Loucy (cell line): ENCODE results near the gene KCNH1.

Source experiments
- H2AFZ ChIP-seq: fragments of 200-600 bp; sonication (generic); 2 replicates; pipeline ENCODE4 v1.6.0; 2016; ENCODE audit warnings: antibody characterized with exemption, mild to moderate bottlenecking, low read length, moderate library complexity
- H3F3A ChIP-seq: fragments of 200-600 bp; 2 replicates; pipeline ENCODE4 v1.6.0; 2016; ENCODE audit warnings: antibody characterized with exemption, low read depth, mild to moderate bottlenecking
- H3K27me3 ChIP-seq: fragments of 200-600 bp; sonication (generic); 2 replicates; pipeline ENCODE4 v1.6.1; 2014; ENCODE audit warnings: low read length, mild to moderate bottlenecking; ENCODE audit not compliant: insufficient read depth, poor library complexity, severe bottlenecking
- H3K36me3 ChIP-seq: fragments of 200-600 bp; sonication (generic); 2 replicates; pipeline ENCODE4 v1.6.1; 2016; ENCODE audit warnings: low read length; ENCODE audit not compliant: insufficient read depth
- H3K4me1 ChIP-seq: fragments of 200-600 bp; sonication (generic); 2 replicates; pipeline ENCODE4 v1.5.1; 2014; ENCODE audit warnings: low read length, mild to moderate bottlenecking; ENCODE audit not compliant: insufficient read depth, poor library complexity, severe bottlenecking
- H3K4me2 ChIP-seq: fragments of 200-600 bp; sonication (generic); 2 replicates; pipeline ENCODE4 v1.6.0; 2014; ENCODE audit warnings: antibody characterized with exemption, low read length, low read depth, mild to moderate bottlenecking; ENCODE audit not compliant: poor library complexity, severe bottlenecking
- H3K4me3 ChIP-seq: fragments of 200-600 bp; sonication (generic); 2 replicates; pipeline ENCODE4 v1.5.1; 2014; ENCODE audit warnings: low read length, mild to moderate bottlenecking, mixed read lengths; ENCODE audit not compliant: poor library complexity, severe bottlenecking
- H3K79me2 ChIP-seq: fragments of 200-600 bp; sonication (generic); 2 replicates; pipeline ENCODE4 v1.6.1; 2014; ENCODE audit warnings: low read length; ENCODE audit not compliant: insufficient read depth
- H3K9ac ChIP-seq: fragments of 200-600 bp; sonication (generic); 2 replicates; pipeline ENCODE4 v1.6.0; 2014; ENCODE audit warnings: mild to moderate bottlenecking, low read depth, low read length, moderate library complexity; ENCODE audit not compliant: poor library complexity, severe bottlenecking
- H3K9me2 ChIP-seq: fragments of 200-600 bp; sonication (generic); replicated peaks from 2 replicates; pipeline ENCODE4 v1.6.1; 2016; ENCODE audit warnings: low read depth, low read length, mixed read lengths
- H3K9me3 ChIP-seq: fragments of 200-600 bp; sonication (generic); 2 replicates; pipeline ENCODE4 v1.6.1; 2014; ENCODE audit warnings: mild to moderate bottlenecking, antibody characterized with exemption, low read length, low read depth; ENCODE audit not compliant: insufficient read depth
- H4K20me1 ChIP-seq: fragments of 200-600 bp; sonication (generic); 2 replicates; pipeline ENCODE4 v1.6.0; 2014; ENCODE audit warnings: antibody characterized with exemption, low read length, mild to moderate bottlenecking; ENCODE audit not compliant: insufficient read depth, poor library complexity, severe bottlenecking
- EZH2phosphoT487 ChIP-seq: fragments of 200-600 bp; IDR thresholded peaks from 2 replicates; pipeline ENCODE4 v1.6.1; 2018; ENCODE audit warnings: antibody characterized with exemption, mild to moderate bottlenecking, moderate library complexity, borderline replicate concordance
- TF ChIP-seq, protein P1 (sequence below): fragments of 200-600 bp; sonication (generic); conservative IDR thresholded peaks from 2 replicates; pipeline ENCODE4 v1.5.1; 2014; ENCODE audit warnings: mild to moderate bottlenecking, antibody characterized with exemption, low read length

Gene KCNH1

DNA sequence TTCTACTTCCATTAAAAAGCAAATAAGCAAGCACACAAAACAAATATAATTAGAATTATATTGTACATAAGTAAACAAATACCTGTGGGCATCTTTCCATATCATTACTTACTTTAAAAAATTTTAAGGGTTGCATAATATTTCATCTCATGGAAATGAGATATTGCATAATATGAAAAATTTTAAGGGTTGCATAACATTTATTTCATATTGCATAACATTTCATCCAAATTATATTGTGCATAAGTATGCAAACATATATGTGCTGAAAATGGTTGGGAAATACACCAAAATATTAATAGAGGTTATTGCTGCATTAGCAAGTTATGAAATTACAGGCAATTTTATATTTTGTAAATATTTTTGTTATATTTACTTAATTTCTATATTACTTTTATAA, 213.7 kb downstream of the KCNH1 start:
- no peaks in the 10 kb centered on the region for H4K20me1 ChIP-seq
- H3K4me3 ChIP-seq, result no peak overlapping the region
- H3K4me1 ChIP-seq, result no peaks in the 10 kb centered on the region
- no peak overlapping the region for H3K4me2 ChIP-seq
- H3K27me3 ChIP-seq, result no peaks in the 10 kb centered on the region
- no peaks in the 10 kb centered on the region for H3K9me3 ChIP-seq
- no peak overlapping the region for H2AFZ ChIP-seq
- H3K9me2 ChIP-seq, result no peaks in the 10 kb centered on the region
- TF ChIP-seq, protein P1, sequence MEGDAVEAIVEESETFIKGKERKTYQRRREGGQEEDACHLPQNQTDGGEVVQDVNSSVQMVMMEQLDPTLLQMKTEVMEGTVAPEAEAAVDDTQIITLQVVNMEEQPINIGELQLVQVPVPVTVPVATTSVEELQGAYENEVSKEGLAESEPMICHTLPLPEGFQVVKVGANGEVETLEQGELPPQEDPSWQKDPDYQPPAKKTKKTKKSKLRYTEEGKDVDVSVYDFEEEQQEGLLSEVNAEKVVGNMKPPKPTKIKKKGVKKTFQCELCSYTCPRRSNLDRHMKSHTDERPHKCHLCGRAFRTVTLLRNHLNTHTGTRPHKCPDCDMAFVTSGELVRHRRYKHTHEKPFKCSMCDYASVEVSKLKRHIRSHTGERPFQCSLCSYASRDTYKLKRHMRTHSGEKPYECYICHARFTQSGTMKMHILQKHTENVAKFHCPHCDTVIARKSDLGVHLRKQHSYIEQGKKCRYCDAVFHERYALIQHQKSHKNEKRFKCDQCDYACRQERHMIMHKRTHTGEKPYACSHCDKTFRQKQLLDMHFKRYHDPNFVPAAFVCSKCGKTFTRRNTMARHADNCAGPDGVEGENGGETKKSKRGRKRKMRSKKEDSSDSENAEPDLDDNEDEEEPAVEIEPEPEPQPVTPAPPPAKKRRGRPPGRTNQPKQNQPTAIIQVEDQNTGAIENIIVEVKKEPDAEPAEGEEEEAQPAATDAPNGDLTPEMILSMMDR, result no peak
- no peak for TF ChIP-seq EZH2phosphoT487
- no peaks in the 10 kb centered on the region for H3K79me2 ChIP-seq
- no peaks in the 10 kb centered on the region for H3F3A ChIP-seq
- no peaks in the 10 kb centered on the region for H3K36me3 ChIP-seq
- H3K9ac ChIP-seq, result no peak overlapping the region

DNA sequence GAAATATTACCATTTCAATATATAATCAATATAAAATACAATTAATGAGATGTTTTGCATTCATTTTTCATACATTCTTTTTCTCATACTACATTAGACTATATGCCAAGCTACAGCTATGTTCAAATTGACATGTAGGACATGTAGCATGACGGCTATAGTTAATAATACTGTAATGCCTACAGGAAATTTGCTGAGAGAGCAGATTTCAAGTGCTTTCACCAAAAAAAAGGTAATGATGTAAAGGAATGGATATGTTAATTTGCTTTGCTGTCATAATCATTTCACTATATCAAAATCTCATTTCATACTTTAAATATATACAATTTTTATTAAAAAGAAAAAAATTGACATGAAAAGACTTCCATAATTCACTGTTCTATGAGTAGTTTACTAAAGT, 215.1 kb downstream of the KCNH1 start:
- H3K9ac ChIP-seq, result no peak overlapping the region
- no peak overlapping the region for H3K4me3 ChIP-seq
- H3K4me2 ChIP-seq, result no peak overlapping the region
- H3F3A ChIP-seq, result no peaks in the 10 kb centered on the region
- no peak overlapping the region for H2AFZ ChIP-seq
- no peaks in the 10 kb centered on the region for H3K9me2 ChIP-seq
- TF ChIP-seq EZH2phosphoT487, result no peak
- TF ChIP-seq, protein P1, result no peak
- H3K9me3 ChIP-seq, result no peaks in the 10 kb centered on the region
- H3K79me2 ChIP-seq, result no peaks in the 10 kb centered on the region
- no peaks in the 10 kb centered on the region for H3K36me3 ChIP-seq
- no peaks in the 10 kb centered on the region for H3K4me1 ChIP-seq
- no peaks in the 10 kb centered on the region for H3K27me3 ChIP-seq
- H4K20me1 ChIP-seq, result no peaks in the 10 kb centered on the region

DNA sequence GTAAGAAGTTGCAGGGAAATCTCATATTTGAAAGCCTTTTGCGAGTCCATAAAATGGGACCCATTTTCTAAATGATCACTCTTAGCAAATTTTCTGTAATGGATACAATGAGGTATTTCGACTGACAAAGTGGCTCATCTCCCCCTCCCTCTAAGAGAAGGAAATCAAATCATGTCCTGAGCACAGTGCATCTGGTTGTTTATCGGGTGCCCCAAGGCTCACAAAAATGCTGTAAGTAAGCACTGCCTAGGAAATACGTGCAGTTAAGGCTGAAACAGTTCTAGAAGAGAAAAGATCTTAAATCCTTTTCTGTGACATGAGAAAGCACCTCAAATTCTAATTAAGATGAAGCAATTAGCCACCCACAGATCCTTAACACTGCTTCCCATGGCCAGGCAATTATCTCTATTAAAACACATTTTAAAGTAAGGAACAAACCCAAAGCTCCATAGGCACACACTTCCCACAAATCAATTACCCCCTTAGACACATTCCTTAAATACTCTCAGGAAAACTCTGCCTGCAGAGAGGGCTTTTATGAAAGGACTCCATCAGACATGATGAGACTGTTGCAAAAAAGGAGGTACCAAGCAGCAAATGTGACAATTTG, 216.3 kb downstream of the KCNH1 start:
- H3K27me3 ChIP-seq, result no peaks in the 10 kb centered on the region
- TF ChIP-seq EZH2phosphoT487, result no peak
- TF ChIP-seq, protein P1, result no peak

More for the DNA sequence above, 216.3 kb downstream of the KCNH1 start:
- no peak overlapping the region for H3K4me3 ChIP-seq
- no peaks in the 10 kb centered on the region for H4K20me1 ChIP-seq
- no peaks in the 10 kb centered on the region for H3K9me2 ChIP-seq
- H2AFZ ChIP-seq, result no peak overlapping the region
- no peaks in the 10 kb centered on the region for H3F3A ChIP-seq
- H3K36me3 ChIP-seq, result no peaks in the 10 kb centered on the region
- no peak overlapping the region for H3K4me2 ChIP-seq
- H3K79me2 ChIP-seq, result no peaks in the 10 kb centered on the region
- H3K9me3 ChIP-seq, result no peaks in the 10 kb centered on the region
- H3K4me1 ChIP-seq, result no peaks in the 10 kb centered on the region
- no peak overlapping the region for H3K9ac ChIP-seq
